NCI-H146 (cell line): ENCODE results near the gene METTL16.
A peak's percentile ranks its signal among the peaks of the same experiment; 100 is the strongest.
"Not testable (repeated sequence)": the region's sequence is repeated elsewhere in the genome, so short reads cannot be mapped to it uniquely, and the experiment has no call there.

Source experiments
- DNase-seq: peaks from one replicate; lab custom pipeline; 2025; lab: John Stamatoyannopoulos, UW

METTL16 gene, protein sequence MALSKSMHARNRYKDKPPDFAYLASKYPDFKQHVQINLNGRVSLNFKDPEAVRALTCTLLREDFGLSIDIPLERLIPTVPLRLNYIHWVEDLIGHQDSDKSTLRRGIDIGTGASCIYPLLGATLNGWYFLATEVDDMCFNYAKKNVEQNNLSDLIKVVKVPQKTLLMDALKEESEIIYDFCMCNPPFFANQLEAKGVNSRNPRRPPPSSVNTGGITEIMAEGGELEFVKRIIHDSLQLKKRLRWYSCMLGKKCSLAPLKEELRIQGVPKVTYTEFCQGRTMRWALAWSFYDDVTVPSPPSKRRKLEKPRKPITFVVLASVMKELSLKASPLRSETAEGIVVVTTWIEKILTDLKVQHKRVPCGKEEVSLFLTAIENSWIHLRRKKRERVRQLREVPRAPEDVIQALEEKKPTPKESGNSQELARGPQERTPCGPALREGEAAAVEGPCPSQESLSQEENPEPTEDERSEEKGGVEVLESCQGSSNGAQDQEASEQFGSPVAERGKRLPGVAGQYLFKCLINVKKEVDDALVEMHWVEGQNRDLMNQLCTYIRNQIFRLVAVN

DNA sequence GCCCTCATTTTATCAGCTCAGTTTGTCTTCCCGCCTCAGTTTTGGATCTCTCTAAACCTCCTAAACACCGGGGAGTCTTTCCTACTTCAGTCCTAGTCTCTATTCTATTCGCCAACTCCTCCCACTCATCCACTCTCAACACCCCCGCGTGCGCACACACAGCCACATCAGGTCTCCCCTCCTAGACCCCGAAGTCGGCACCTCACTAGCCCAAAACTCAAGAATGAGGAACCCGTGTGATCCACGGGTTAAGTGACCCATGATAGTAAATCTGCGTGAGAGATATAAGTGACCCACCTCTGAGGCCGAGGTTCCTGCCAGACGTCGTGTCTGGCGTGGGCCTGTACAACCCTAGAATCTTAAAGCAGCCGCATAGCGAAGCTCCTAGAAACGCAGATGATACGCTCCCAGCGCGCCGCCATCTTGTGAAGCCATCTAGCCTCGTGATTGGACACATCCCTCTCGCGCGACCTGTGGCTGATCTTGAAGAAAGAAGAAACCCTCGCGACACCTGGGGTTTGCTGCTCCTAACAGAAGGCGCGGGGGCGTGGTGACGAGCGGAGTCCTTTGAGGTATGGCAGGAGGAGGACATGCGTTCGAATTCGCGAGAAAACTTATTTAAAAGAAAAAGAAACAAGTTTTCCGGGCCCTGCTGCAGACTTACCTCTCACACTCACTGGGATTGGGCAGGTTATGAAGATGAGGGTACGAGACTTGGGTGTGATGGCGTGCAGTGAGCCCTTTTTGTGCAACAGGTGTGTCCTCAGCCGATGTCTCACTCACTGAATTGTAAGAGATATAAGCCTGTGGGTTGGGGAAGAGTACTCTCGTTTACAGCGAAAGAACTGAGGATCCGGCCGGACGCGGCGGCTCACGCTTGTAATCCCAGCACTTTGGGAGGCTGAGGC is at the start of gene METTL16:
Gene METTL16, minus strand, starts transcription at position 427 of the 908 bp plus-strand sequence. CDS start 9,557 bp downstream, outside the sequence.
- DNase-seq, result peak; percentile 100

DNA sequence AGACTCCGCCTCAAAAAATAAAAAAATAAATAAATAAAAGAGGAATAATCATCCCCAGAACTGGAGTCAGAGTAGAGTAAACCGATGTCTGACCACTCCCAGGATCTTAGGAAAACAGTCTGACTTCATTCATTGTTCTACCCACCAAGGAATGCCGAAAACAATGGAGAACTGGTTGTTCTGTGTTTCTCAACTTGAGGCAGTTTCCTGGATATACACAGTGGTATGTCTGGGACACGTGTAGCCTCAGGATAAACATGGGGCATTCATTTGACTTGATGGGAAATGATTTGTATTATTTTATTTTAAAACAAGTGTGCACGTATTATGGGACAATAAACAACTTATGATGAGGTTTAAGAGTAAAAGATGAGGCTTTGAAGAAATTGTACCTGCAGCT is 49.0 kb upstream of the METTL16 start:
- DNase-seq, result no peak

DNA sequence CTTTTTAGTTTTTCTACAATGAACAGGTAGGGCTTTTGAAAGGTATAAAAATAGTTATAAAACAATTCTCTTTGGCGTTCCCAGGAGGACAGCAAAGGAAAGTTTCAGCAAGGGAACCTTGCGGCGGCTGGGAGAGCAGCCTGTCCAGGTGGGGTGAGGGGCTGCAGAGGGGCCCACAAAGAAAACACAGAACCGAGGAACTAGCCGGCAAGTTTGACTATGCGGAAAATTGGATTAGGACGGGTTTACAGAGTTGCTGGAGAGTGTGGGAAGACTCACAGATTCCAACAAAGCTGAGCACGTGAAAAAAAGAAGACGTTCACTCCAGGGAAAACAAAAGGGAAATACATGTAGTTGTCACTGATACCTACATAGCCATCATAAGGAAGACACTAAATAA is 40.2 kb upstream of the METTL16 start:
- DNase-seq, result no peak

DNA sequence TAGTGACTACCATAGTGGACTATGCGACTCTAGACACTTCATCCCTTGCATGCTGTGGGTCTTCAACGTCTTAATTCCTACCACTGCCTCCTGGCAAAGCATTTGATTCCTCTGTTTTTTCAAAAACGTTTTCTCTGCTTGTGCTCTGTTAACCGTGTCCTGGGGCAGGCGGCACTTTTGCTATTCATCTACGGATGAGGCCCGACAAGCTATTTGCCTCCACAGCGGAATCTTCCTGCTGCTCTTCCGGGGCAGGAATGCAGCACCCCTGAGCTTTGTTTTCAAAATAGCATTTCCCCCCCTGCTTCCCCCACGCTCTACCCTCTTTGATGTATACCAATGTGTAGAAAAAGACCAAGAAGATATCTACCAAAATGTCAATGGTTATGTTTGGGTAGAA is 39.8 kb upstream of the METTL16 start:
- no peak for DNase-seq

DNA sequence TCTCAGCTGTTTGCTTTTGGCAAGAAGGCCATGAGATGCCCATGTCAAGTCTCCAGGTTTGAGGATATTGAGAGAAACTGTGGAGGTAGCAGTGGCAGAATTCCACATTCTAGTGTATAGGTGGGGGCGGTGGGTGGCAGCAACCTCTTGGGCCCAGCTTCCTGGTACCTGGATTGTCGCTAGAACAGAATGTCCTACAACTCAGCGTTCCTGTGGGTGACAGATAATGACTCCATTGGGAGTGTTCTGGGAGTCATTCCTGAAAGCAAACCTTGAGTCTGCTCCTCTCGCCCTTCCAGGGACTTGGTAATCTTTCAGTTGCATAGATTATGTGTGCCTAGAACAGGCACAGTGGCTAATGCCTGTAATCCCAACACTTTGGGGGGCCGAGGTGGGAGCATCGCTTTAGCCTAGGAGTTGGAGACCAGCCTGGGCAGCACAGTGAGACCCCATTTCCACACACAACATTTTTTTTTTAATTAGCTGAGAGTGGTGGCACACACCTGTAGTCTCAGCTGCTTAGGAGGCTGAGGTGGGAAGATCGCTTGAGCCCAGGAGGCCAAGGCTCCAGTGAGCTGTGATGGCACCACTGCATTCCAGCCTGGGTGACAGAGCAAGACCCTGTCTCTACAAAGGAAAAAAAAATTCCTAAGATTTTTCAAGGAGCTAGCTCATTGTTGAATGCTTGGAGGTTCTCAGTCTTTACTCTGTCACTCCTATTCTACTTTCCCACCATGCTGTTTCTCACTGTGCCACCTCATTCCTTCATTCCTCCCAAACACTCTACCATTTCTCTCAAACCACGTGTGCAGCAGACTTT is 37.9 kb upstream of the METTL16 start:
- no peak for DNase-seq

DNA sequence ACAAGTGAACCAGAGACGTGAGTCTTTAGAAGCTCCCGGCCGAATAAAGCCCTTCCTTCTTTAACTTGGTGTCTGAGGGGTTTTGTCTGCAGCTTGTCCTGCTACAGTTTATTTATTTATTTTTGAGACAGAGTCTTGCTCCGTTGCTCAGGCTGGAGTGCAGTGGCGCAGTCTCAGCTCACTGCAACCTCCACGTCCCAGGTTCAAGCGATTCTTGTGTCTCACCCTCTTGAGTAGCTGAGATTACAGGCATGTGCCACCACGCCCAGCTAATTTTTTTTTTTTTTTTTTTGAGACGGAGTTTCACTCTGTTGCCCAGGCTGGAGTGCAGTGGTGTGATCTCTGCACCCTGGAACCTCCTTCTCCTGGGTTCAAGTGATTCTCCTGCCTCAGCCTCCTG is 36.3 kb upstream of the METTL16 start:
- DNase-seq, result not testable (repeated sequence)

DNA sequence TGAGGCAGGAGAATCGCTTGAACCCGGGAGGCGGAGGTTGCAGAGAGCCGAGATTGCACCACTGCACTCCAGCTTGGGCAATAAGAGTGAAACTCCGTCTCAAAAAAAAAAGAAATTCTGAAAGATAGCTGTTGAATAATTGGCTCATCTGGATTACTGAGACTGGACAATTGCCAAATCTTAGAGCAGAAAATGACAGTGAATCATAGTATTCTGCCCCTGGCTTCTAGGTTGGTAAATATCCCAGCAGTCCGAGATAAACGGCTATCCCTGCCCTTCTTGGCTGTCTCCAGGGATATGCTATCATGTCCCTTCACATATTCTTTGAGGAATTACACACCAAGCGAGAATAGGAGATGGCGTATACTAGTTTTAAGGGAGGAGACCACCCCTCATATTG is 35.5 kb upstream of the METTL16 start:
- peak; percentile 10 for DNase-seq

DNA sequence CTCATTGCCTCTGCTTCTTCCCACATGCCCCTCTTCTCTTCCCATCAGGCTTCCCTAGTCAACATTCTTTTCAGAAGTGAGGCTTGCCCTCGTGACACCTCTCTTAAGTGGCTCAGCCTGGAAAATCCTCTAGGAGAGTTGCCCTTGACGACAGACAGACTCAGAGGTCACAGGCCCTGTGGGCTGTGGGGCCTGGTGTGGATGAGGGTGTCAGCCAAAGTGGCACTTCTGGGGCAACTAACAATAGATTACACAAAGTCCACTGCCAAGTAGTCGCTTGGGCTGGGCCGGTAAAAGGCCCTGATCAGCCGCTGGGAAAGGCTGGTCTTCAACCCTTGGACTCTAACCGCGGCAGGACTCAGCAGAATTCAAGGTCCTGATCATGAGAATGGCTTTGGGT is 33.7 kb upstream of the METTL16 start:
- DNase-seq, result no peak

DNA sequence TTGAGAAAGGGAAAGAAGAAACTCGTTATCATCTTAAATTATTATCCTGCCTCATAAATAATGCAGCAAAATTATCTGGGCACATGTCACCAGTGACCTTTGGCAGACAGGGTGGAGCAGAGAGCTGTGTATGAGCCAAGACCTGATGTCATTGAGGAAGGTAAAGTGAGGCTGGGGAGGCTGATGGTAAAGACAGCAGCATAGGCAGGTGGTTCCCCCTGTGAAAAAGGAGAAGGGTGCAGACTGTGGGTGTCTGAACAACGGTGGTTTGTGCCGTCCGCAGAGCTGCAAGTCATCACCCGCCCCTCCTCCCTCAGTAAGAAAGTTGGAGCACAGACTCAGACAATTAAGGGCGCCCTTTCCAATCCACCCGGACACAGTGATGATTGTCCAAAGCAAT is 30.8 kb upstream of the METTL16 start:
- DNase-seq, result no peak

DNA sequence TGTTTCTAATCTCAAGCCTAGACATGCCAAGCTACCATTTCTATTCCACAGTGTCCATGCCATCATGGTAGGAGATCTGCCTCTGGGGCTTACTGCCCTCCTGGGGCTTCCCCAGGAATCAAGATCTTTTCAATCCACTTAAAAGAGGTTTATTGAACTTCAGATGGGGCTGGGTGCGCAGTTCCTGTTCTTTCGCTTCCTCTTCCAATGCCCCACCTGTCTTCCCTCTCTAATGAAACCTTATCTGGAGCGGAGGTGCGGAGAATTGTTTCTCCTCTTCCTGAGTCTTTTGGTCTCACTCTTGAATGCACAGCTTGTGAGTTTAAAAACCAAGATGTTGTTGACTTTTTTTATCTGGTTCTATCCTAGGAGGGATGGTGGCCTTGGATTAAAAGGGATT is 30.4 kb upstream of the METTL16 start:
- no peak for DNase-seq

DNA sequence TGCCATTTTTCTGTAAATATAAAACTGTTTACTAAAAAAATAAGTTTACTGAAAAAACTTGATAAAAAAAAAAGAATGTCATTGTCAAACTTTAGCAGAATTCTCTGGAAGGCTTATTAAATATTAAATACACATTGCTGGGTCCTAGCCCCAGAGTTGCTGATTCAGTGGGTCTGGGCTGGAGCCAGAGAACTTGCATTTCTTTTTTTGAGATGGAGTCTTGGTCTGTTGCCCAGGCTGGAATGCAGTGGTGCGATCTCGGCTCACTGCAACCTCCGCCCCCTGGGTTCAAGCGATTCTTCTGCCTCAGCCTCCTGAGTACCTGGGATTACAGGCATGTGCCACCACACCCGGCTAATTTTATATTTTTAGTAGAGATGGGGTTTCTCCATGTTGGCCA is 25.9 kb upstream of the METTL16 start:
- DNase-seq, result not testable (repeated sequence)

DNA sequence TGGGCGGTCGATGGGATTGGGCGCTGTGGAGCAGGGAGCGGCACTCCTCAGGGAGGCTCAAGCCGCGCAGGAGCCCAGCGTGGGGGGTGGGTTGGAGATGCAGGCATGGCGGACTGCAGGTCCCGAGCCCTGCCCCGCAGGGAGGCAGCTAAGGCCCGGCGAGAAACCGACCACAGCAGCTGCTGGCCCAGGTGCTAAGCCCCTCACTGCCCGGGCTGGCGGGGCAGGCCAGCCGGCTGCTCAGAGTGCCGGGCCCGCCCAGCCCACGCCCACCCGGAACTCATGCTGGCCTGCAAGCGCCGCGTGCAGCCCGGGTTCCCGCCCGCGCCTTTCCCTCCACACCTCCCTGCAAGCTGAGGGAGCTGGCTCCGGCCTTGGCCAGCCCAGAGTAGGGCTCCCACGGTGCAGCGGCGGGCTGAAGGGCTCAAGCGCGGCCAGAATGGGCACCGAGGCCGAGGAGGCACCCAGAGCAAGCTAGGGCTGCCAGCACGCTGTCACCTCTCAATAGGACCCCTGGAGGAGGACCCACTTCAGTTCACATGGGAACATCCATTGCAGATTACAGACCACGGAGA is 20.5 kb upstream of the METTL16 start:
- peak; percentile 82 for DNase-seq

DNA sequence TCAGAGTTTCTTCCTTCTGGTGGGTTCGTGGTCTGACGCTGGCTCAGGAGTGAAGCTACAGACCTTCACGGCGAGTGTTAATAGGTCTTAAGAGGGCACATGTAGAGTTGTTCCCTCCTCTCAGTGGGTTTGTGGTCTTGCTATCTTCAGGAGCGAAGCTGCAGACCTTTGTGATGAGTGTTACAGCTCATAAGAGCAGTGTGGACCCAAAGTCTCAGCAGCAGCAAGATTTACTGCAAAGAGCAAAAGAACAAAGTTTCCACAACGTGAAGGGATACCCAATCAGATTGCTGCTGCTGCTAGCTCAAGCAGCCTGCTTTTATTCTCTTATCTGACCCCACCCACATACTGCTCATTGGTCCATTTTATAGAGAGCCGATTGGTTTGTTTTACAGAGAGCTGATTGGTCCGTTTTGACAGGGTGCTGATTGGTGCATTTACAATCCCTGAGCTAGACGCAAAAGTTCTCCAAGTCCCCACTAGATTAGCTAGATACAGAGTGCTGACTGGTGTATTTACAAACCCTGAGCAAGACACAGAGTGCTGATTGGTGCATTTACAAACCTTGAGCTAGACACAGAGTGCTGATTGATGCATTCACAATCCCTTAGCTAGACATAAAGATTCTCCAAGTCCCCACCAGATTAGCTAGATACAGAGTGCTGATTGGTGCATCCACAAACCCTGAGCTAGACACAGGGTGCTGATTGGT is 19.7 kb upstream of the METTL16 start:
- not testable (repeated sequence) for DNase-seq

DNA sequence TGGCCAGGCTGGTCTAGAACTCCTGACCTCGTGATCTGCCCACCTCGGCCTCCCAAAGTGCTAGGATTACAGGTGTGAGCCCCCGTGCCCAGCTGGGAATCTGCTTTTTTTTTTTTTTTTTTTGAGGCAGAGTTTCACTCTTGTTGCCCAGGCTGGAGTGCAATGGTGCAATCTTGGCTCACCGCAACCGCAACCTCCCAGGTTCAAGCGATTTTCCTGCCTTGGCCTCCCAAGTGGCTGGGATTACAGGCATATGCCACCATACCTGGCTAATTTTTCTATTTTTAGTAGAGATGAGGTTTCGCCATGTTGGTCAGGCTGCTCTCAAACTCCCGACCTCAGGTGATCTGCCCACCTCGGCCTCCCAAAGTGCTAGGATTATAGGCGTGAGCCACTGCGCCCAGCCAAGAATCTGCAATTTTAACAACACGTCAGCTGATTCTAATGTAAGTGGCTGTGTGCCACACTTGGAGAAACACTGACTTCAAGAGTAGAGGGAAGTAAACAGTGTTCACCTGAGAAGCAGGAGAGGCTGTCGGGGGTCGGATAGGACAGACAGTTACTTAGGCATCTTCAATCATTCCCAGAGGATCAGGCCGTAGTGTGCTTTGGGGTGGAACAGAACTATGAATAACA is 10.2 kb upstream of the METTL16 start:
- not testable (repeated sequence) for DNase-seq

DNA sequence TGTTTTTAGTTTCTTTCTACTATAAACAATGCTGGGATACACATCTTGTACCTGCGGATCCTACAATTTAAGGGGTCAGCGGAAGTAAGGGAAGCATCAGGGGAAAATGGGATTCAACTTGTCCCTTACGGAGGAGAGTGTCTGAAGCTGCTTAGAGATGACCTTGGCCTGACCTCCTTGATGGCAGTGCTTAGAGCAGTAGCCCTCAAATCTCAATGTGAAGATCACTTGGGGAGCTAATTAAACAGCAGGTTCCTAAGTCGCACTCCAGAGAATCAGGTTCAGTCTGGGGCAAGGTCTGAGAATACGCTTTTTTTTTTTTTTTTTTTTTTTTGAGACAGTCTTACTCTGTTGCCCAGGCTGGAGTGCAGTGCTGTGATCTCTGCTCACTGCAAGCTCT is 9.6 kb upstream of the METTL16 start:
- no peak for DNase-seq

DNA sequence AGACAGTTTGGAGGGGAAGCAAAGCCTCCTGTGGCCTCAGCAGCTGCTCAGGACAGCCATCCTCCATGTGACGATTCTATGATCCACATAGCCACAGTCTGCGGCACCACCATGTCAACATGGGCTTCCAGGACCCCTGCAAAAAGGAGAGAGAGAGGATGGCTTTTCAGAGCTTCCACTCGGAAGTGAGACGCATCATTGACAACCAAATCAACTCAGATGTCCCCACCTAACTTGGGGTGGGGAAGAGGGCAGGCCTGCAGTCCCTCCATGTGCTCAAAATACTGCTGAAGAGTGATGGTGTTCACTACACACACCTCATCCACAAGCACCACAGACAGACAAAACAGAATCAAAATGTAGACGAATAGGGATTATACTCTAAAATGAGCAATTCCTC is 5.9 kb upstream of the METTL16 start:
- DNase-seq, result no peak

DNA sequence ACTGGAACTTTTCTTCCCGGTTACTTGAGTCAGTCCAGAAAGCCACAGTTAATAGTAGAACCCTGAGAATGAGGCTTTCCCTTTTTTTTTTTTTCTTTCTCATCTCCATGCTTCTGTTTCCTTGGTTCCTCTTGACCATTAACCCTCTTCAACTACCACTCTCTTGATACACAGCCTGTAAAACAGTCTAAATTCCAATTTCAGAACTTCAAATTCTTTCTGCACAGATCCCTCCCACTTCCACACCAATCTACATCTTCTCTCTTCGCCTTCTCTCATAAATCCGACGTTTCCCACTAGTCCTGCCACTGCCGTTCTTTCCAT is 588 bp downstream of the METTL16 start:
- DNase-seq, result no peak

DNA sequence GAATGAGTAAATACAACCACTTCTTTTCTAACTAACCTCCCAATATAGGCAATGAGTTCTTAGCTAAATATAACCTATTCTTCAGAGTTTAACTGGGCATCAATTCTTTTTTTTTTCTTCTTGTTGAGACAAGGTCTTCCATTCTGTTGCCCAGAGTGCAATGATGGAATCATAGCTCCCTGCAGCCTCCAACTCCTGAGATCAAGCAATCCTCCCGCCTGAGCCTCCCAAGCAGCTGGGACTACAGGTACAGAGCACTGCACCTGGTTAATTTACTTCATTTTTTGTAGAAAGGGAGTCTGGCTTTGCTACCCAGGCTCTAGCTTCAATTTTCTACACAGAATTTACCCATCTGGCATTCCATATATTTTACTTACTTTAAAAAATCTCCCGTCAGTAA is 1.1 kb downstream of the METTL16 start:
- DNase-seq, result no peak

DNA sequence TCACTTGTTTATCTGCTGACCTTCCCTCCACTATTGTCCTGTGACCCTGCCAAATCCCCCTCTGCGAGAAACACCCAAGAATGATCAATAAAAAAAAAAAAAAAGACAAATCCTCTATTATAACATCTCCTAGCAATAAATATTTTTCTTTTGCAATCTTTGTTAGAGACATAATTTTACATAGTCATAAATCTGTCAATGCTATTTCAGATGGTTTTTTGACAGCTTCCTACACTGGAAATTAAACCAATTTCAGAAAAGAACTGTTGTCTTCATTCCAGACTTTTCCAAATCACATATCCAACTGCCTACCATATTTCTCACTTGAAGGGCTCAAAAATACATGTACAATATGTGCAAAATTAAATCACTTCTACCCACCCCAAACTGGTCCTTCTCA is 3.7 kb downstream of the METTL16 start:
- no peak for DNase-seq

DNA sequence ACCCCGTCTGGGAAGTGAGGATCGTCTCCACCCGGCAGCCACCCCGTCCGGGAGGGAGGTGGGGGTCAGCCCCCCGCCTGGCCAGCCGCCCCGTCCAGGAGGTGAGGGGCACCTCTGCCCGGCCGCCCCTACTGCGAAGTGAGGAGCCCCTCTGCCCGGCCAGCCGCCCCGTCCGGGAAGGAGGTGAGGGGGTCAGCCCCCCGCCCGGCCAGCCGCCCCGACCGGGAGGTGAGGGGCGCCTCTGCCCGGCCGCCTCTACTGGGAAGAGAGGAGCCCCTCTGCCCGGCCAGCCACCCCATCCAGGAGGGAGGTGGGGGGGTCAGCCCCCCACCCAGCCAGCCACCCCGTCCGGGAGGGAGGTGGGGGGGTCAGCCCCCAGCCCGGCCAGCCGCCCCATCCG is 4.7 kb downstream of the METTL16 start:
- DNase-seq, result not testable (repeated sequence)

DNA sequence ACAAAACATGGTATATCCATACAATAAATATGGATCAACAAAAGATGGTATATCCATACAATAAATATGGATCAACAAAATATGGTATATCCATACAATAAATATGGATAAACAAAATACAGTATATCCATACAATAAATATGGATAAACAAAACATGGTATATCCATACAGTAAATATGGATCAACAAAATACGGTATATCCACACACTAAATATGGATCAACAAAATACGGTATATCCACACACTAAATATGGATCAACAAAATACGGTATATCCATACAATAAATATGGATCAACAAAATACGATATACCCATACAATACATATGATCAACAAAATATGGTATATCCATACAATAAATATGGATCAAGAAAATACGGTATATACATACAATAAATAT is 8.1 kb downstream of the METTL16 start:
- DNase-seq, result no peak
